DND-41 (cell line): ENCODE results near the gene SPEG.

Experiments
- ATAC-seq: fragments of 200-7000 bp; cut with Tn5 transposase; 3 replicates; pipeline ENCODE4 v1.9.1; 2021; ENCODE audit warnings: low read depth; ENCODE audit not compliant: insufficient read depth
- DNase-seq: peaks from one replicate; pipeline ENCODE4 v3.0.0-alpha.2; 2020
- H2AFZ ChIP-seq: 2 replicates; pipeline ENCODE4 v1.6.0; 2012; ENCODE audit warnings: low read depth, low read length
- H3K27ac ChIP-seq: 2 replicates; pipeline ENCODE4 v1.5.1; 2012; ENCODE audit warnings: low read length, inconsistent platforms
- H3K27me3 ChIP-seq: fragments of 200-600 bp; sonication (generic); 2 replicates; pipeline ENCODE4 v1.6.0; 2012; ENCODE audit warnings: low read length, mild to moderate bottlenecking, inconsistent platforms; ENCODE audit not compliant: insufficient read depth, poor library complexity
- H3K36me3 ChIP-seq: 2 replicates; pipeline ENCODE4 v1.5.1; 2012; ENCODE audit warnings: low read length, inconsistent platforms; ENCODE audit not compliant: insufficient read depth
- H3K4me1 ChIP-seq: 2 replicates; pipeline ENCODE4 v1.5.1; 2012; ENCODE audit warnings: mild to moderate bottlenecking, low read length; ENCODE audit not compliant: insufficient read depth
- H3K4me2 ChIP-seq: 2 replicates; pipeline ENCODE4 v1.6.0; 2012; ENCODE audit warnings: mild to moderate bottlenecking, moderate library complexity, low read length, inconsistent platforms; ENCODE audit not compliant: insufficient read depth
- H3K4me3 ChIP-seq, 2 experiments: fragments of 200-600 bp in 1 of 2; shearing (Covaris generic) in 1 of 2; 2 replicates each; pipeline ENCODE4 v1.5.1; 2012 to 2016; ENCODE audit warnings: inconsistent platforms in 2 of 2, low read length in 2 of 2, mild to moderate bottlenecking in 2 of 2, low read depth in 1 of 2, moderate library complexity in 1 of 2
- H3K79me2 ChIP-seq: 2 replicates; pipeline ENCODE4 v1.6.0; 2012; ENCODE audit warnings: low read length, inconsistent platforms; ENCODE audit not compliant: insufficient read depth
- H3K9ac ChIP-seq: 2 replicates; pipeline ENCODE4 v1.6.0; 2012; ENCODE audit warnings: low read depth, mild to moderate bottlenecking, inconsistent platforms, low read length, moderate library complexity
- H3K9me3 ChIP-seq: 2 replicates; pipeline ENCODE4 v1.5.1; 2012; ENCODE audit warnings: low read length, moderate library complexity, mild to moderate bottlenecking, inconsistent platforms; ENCODE audit not compliant: insufficient read depth, severe bottlenecking
- H4K20me1 ChIP-seq: 2 replicates; pipeline ENCODE4 v1.6.0; 2012; ENCODE audit warnings: low read length; ENCODE audit not compliant: insufficient read depth
- EZH2 ChIP-seq: IDR thresholded peaks from 3 replicates; pipeline ENCODE4 v1.6.1; 2012; ENCODE audit warnings: borderline replicate concordance, low read depth, mild to moderate bottlenecking, moderate library complexity, low read length, inconsistent platforms; ENCODE audit not compliant: severe bottlenecking
- TF ChIP-seq, protein P1 (sequence below): IDR thresholded peaks from 2 replicates; pipeline ENCODE4 v1.5.1; 2012; ENCODE audit warnings: borderline replicate concordance, low read length, moderate library complexity, mild to moderate bottlenecking; ENCODE audit not compliant: poor library complexity, severe bottlenecking; ENCODE audit errors: extremely low read depth

The SPEG gene

DNA sequence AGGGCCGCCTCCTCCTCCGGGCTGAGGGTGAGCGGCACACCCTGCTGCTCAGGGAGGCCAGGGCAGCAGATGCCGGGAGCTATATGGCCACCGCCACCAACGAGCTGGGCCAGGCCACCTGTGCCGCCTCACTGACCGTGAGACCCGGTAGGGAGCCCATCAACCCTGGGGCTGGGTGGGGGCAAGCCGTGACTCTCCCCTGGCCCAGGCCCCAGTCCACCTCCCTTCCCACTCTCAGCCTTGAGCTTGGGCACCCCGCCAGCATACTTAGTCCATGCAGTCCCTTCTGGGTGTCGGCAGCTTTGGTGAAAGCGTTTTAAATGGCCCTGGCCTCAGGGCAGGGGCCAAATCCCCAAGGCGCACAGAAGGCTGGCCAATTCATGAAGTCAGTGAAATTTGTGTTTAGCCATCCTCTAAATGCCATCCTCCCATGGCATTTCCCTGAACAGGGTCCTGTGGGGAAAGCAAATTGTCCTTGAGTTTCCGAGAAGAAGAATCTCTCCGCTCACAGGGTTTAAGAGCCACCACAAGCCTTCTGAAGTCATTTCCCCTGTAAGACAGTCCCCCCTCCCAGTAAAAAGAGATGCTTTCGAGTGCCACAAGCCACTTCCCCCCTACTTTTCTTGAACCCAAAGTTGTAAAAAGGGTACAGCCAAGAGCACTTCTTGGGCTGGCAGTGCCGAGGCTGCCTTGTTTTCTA, 17.2 kb downstream of the SPEG start:
- no peak for TF ChIP-seq EZH2
- TF ChIP-seq, protein P1, sequence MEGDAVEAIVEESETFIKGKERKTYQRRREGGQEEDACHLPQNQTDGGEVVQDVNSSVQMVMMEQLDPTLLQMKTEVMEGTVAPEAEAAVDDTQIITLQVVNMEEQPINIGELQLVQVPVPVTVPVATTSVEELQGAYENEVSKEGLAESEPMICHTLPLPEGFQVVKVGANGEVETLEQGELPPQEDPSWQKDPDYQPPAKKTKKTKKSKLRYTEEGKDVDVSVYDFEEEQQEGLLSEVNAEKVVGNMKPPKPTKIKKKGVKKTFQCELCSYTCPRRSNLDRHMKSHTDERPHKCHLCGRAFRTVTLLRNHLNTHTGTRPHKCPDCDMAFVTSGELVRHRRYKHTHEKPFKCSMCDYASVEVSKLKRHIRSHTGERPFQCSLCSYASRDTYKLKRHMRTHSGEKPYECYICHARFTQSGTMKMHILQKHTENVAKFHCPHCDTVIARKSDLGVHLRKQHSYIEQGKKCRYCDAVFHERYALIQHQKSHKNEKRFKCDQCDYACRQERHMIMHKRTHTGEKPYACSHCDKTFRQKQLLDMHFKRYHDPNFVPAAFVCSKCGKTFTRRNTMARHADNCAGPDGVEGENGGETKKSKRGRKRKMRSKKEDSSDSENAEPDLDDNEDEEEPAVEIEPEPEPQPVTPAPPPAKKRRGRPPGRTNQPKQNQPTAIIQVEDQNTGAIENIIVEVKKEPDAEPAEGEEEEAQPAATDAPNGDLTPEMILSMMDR: no peak
- H3K27ac ChIP-seq: no peak overlapping the region
- H3K4me1 ChIP-seq: no peaks in the 10 kb centered on the region
- no peak for ATAC-seq
- DNase-seq: no peak
- H3K4me3 ChIP-seq: no peak overlapping the region
- no peaks in the 10 kb centered on the region; the same call in none of the 2 replicates for H4K20me1 ChIP-seq
- no peaks in the 10 kb centered on the region; the same call in 1 of the 2 replicates for H3K36me3 ChIP-seq
- no peaks in the 10 kb centered on the region for H3K79me2 ChIP-seq
- H3K4me2 ChIP-seq: no peak overlapping the region
- H3K9me3 ChIP-seq: no peaks in the 10 kb centered on the region
- H3K9ac ChIP-seq: no peak overlapping the region
- H3K27me3 ChIP-seq: no peaks in the 10 kb centered on the region
- H2AFZ ChIP-seq: no peak overlapping the region

DNA sequence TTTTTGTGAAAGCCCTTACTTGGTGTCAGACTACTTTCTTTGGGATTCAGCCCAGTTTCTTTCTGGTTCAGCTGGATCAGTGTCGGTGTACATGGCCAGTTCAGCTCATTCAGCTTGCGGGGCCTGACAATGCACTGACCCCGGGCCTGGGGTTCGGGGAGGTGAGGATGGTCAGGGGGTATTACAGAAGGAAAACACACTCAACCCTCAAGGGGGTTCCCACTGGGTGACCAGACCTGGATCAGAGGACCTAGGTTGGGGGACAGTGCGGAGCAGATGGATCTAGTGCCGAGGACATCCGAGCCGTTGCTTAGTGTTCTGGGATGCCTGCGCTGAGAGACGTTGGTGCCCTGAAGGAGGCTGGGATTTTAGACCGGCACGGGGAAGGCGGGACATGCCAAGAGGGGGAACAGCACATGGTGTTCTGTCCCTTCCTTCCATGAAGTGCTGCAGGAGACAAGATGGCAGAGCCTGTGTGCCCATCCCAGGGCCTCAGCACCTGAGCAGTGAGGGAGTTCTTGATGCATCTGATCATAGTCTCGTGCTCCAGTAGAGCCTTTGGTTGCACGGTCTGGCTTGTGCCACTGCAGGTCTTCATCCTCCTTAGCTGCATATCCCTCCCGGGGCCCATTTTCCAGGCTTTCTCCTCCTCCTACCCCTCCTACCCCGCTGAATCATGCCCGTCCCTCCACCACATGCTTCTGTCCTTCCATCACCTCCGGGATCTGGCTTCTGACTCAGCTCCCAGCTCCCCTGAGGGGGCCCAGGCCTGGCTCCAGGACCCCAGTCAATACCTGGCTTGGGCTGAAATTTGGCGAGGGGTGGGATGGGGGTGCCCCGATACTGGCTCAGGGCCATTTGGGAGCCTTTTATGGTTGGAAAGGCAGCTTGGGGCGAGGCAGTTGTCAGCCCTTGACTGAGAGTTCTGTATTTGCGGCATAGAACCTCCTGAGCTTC, 18.0 kb downstream of the SPEG start:
- Histone ChIP-seq H3K4me1 (no peaks in the 10 kb centered on the region), H4K20me1 (no peaks in the 10 kb centered on the region; the same call in none of the 2 replicates), H3K4me3 (no peak overlapping the region), H2AFZ (no peak overlapping the region), H3K4me2 (no peak overlapping the region), H3K27me3 (no peaks in the 10 kb centered on the region), H3K9me3 (no peaks in the 10 kb centered on the region), H3K27ac (no peak overlapping the region), H3K79me2 (no peaks in the 10 kb centered on the region), H3K9ac (no peak overlapping the region), H3K36me3 (no peaks in the 10 kb centered on the region; the same call in 1 of the 2 replicates)
- DNase-seq (no peak), ATAC-seq (no peak)
- no peak for TF ChIP-seq EZH2
- TF ChIP-seq, protein P1: no peak

DNA sequence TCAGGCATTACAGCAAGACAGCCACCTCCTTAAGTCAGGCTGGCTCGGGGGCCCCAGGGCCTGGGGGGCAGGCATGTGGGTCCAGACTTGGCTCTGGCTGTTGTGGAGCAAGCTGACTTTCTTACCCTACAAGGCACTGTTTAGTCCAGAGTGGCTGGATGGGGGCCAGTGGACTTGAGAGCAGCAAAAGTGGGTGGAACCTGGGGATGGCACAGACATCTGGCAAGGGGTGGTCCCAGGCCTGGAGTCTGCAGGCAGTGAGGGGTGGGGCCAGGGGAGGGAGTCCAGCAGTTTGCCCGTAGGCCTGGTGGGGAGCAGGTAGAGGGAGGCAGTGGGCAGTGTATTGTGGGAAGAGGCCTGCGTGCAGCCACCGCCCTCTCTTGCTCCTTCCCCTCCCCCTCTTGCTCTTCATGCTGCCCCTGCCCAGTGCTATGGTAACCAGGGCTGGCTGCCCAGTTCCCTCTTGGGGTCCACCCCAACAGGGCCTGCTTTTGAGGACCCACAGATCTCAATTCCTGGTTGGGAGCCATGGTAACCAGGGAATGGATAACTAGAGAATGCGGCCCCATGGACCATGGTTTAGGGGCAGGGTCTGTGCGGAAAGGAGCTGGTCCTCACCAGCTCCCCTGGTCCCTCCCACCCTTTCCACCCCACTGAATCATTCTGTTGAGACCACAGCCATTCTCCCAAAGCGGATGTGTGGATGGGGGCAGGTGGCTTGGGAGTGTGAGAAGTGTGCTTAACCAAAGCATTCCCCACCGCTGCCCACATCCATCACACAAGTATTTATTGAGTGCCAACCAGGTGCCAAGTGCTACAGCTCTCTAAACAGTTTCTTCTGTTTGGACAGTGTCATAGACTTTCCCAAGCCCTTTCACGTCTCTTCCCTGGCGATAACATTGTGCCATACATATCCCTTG, 19.3 kb downstream of the SPEG start:
- H3K4me1 ChIP-seq: no peaks in the 10 kb centered on the region
- no peak for ATAC-seq
- no peaks in the 10 kb centered on the region for H3K9me3 ChIP-seq
- H3K4me3 ChIP-seq: no peak overlapping the region
- no peak overlapping the region for H2AFZ ChIP-seq
- peaks cover 1% of the 10 kb centered on the region for H4K20me1 ChIP-seq
- no peak overlapping the region for H3K4me2 ChIP-seq
- no peaks in the 10 kb centered on the region for H3K79me2 ChIP-seq
- no peak for DNase-seq
- no peak overlapping the region for H3K27ac ChIP-seq
- no peaks in the 10 kb centered on the region for H3K27me3 ChIP-seq
- H3K9ac ChIP-seq: no peak overlapping the region
- H3K36me3 ChIP-seq: no peaks in the 10 kb centered on the region
- TF ChIP-seq, protein P1: no peak
- TF ChIP-seq EZH2: no peak
